Right lobe of liver (tissue), 6 donors: ENCODE results near the gene PACS2. TPM values are rescaled to one million over a fixed set of nuclear protein-coding genes. Genes with fewer than 3 reads are reported as not detected.

ENCODE experiments used
- ATAC-seq, 4 donors: fragments of 200-7000 bp; cut with Tn5 transposase; one replicate each; pipeline ENCODE4 v1.9.1; 2020; ENCODE audit warnings: mild to moderate bottlenecking in 4 of 4, moderate library complexity in 4 of 4
- DNase-seq, 3 donors: peaks; one replicate each; pipeline ENCODE4 v3.0.0-alpha.2; 2020
- H3K27ac ChIP-seq, 3 donors: fragments of 200-600 bp; one replicate each; pipeline ENCODE4 v1.8.0; 2022
- H3K27me3 ChIP-seq, 2 donors: fragments of 200-600 bp; one replicate each; pipeline ENCODE4 v1.8.0; 2022
- H3K36me3 ChIP-seq, 4 donors: fragments of 200-600 bp; sonication (generic) in 1 of 4; one replicate each; pipeline versions ENCODE4 v1.5.1 to v1.8.0; 2017 to 2022; ENCODE audit warnings: control low read depth in 1 of 4
- H3K4me1 ChIP-seq, 4 donors: fragments of 200-600 bp; sonication (generic) in 1 of 4; one replicate each; pipeline versions ENCODE4 v1.5.1 to v1.8.0; 2017 to 2022; ENCODE audit warnings: control low read depth in 1 of 4
- H3K4me3 ChIP-seq, 3 donors: fragments of 200-600 bp; one replicate each; pipeline ENCODE4 v1.8.0; 2022
- H3K9me3 ChIP-seq, 4 donors: fragments of 200-600 bp; sonication (generic) in 1 of 4; one replicate each; pipeline versions ENCODE4 v1.5.1 to v1.8.0; 2017 to 2022; ENCODE audit warnings: control low read depth in 1 of 4
- CTCF ChIP-seq, 4 donors: fragments of 200-600 bp in 3 of 4; fragments of 450-650 bp in 1 of 4; IDR thresholded peaks; one replicate each; pipeline versions ENCODE4 v1.5.1 to v1.8.0; 2016 to 2022; ENCODE audit warnings: antibody characterized with exemption in 4 of 4, mild to moderate bottlenecking in 2 of 4
- POLR2A ChIP-seq: fragments of 450-650 bp; IDR thresholded peaks from one replicate; pipeline ENCODE4 v1.6.1; 2017; ENCODE audit warnings: antibody characterized with exemption, mild to moderate bottlenecking
- WGBS: methylation state at CpG from one replicate; pipeline ENCODE4 v1.1.6; 2018; ENCODE audit warnings: low coverage, low lambda C conversion rate; ENCODE audit not compliant: insufficient coverage; ENCODE audit errors: missing lambda C conversion rate; 5-methylcytosine and 5-hydroxymethylcytosine counted together
- intact Hi-C, 2 donors: fragments of 100-400 bp; cut with DNase I; formaldehyde crosslinking; loops; one replicate each; pipeline versions ENCODE4 v1.11.2 to v1.14.1; 2022
- total RNA-seq, 6 experiments: library from RNA; depleted of rRNA in 2 of 6; stranded (reverse); fragments of >200 nt in 2 of 6; fragmentation: NEBNext Ultra II Directional in 3 of 6; extraction: Animal tissue kit (Norgen Biotek cat#: 25700) in 3 of 6; gene quantifications; one replicate each; pipeline versions ENCODE4 v1.1.0 to v1.2.4, GENCODE V29; 2016 to 2023
- donor health status: DM: no; HTN: yes; CAD: no.
- donor health status: DM: no; HTN: no; CAD: no.
- donor health status: DM: no; HTN: no; CAD: no.
- donor health status: DM: no; HTN: yes; CAD: no.
- donor health status: DM: no; HTN: yes; CAD: no.

Gene PACS2
- total RNA-seq, 6 experiments from 2014 or later = 19.8 to 26.7 (median 21.5) TPM

GRCh38 chr14:105385698-105386365 is 71.3 kb downstream of the PACS2 start:
- H3K27me3 ChIP-seq = no peaks in the 10 kb centered on the region
- ATAC-seq (peak; percentile 4 to 37 (median 18)), DNase-seq (peak in 1 of 3 donors; percentile 26)
- no peaks in the 10 kb centered on the region for H3K9me3 ChIP-seq
- H3K4me3 ChIP-seq = no peak overlapping the region
- intact Hi-C loops = no loop called here
- no peak overlapping the region for H3K27ac ChIP-seq
- H3K4me1 ChIP-seq = no peaks in the 10 kb centered on the region
- H3K36me3 ChIP-seq = no peaks in the 10 kb centered on the region
- no peak for TF ChIP-seq CTCF (IDR thresholded peaks at IDR 0.05)
- no peak for TF ChIP-seq POLR2A
- whole genome bisulfite sequencing = 82% methylated on average over 6 of the region's 22 CpGs

DNA sequence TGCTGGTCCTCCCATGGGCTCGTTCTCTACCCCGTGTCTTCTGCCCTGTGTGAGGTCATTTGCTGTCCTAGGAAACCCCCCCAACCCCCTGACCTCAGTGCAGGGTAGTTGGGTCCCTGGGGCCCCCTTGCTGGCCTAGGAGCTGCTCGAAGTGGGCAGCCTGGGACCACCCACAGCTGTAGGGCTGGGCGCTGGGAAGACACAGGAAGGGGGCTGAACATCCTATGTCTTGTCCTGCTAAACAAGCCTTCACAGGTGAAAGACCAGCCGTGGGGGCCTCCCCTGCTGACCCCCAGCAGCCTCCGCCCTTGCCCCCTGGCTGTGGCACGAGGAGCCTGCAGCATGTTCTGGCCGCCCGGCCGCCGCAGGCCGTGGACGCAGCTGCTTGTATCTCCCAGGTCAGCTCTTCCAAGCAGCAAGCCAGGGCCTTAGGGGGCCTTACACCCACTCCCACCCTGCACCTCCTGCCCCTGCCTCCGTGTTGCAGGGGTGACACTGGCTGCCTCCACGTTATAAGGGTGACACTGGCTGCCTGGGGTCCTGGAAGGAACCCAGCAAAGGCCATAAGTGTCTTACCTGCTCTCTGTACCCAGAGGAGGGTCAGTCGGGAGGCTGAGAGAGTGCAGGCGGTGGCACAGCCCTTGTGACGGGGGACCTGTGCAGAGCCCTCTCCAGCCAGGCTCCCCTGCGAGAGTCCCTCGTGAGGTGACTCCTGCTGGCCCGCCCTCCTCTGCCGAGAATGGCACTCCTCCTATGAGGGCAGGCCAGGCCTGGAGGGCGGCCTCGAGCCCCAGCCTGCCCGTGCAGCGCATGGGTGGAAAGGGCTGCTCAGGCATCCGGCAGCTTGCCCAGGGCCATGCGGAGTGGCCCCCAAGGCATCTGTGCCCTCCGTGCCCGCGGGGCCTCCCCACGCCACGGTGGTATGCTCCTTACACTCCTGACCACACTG is 72.3 kb downstream of the PACS2 start:
- no peaks in the 10 kb centered on the region for H3K27me3 ChIP-seq
- peak in 2 of 3 donors; percentile 18 to 49 for DNase-seq
- H3K4me3 ChIP-seq = no peak overlapping the region
- H3K36me3 ChIP-seq = no peaks in the 10 kb centered on the region
- no peak for ATAC-seq
- no peak overlapping the region for H3K27ac ChIP-seq
- H3K9me3 ChIP-seq = no peaks in the 10 kb centered on the region
- intact Hi-C loops = no loop called here
- TF ChIP-seq CTCF (IDR thresholded peaks at IDR 0.05) (no peak), POLR2A (no peak)
- H3K4me1 ChIP-seq = no peaks in the 10 kb centered on the region
- WGBS = 89% methylated on average over 7 of the region's 33 CpGs

DNA sequence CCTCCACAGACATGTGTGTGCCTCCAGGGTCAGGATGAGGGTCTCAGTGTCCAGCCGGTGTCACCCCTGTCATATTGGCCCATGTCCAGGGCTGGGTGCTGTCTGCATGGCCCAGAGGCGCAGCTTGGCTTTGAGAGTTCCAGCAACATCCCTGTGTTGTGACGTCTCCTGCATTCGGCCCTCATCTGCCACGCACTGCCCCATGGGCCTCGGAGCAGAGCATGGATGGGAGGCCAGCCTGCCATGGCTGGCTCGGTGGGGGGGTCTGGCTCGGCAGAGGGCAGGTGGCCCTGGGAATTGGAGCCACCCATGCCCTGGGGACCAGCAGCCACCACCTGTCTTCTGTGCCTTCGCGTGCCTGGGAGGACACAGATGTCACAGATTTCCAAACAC is 73.0 kb downstream of the PACS2 start:
- DNase-seq (peak in 2 of 3 donors; percentile 19 to 38), ATAC-seq (no peak)
- H3K4me1 ChIP-seq = no peaks in the 10 kb centered on the region
- no peaks in the 10 kb centered on the region for H3K9me3 ChIP-seq
- no peaks in the 10 kb centered on the region for H3K36me3 ChIP-seq
- intact Hi-C loops = no loop called here
- H3K4me3 ChIP-seq = no peak overlapping the region
- no CpG with 5 or more reads among the region's 10 CpGs for WGBS
- no peaks in the 10 kb centered on the region for H3K27me3 ChIP-seq
- H3K27ac ChIP-seq = no peak overlapping the region
- no peak for TF ChIP-seq CTCF (IDR thresholded peaks at IDR 0.05)
- TF ChIP-seq POLR2A = no peak

DNA sequence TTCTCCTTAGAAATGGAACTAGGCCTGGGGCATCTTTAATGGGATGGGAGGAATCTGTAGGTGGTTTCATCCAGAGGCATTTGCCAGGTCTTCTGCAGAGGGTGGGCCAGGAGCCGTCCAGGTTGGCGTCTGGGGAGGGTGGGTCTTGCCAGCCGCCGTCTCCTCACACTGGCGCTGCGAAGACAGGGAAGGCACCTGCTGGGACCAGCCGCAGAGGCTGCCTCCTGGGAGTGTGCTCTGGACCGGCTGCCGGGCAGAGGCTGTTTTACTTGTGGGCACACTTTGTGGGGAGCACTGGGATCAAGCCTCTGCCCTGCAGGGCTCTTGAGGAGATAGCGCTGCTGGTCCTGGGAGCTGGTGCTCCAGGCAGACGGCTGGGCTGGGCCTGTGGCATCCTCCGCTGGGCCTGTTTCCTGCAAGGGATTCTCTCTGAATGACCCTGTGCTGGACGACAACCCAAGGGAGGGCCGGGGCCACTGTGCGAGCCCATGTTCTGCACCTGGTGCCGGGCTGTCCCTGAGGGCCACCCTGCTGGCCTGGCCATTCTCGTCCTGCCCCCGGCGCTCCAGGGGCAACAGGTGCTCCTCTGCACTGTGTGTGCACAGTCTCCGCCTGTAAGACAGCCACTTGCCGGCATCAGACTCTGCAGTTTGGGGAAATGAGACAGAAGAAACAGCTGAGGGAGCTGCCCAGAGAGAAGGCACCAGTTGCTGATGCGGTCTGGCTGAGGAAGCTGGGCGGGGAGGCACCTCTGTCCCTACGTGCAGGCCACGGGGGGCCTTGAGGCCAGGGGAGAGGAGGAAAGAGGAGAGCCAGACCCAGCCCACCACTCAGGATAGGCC is 73.8 kb downstream of the PACS2 start:
- Histone ChIP-seq H3K27me3 (no peaks in the 10 kb centered on the region), H3K27ac (no peak overlapping the region), H3K36me3 (no peaks in the 10 kb centered on the region), H3K4me1 (no peaks in the 10 kb centered on the region), H3K4me3 (no peak overlapping the region), H3K9me3 (no peaks in the 10 kb centered on the region)
- DNase-seq = peak in 2 of 3 donors; percentile 30 to 53
- ATAC-seq = peak; percentile 7 to 40 (median 18)
- WGBS = 67% methylated on average over 4 of the region's 25 CpGs
- intact Hi-C loops = no loop called here
- TF ChIP-seq POLR2A = no peak
- TF ChIP-seq CTCF (IDR thresholded peaks at IDR 0.05) = no peak
